A549 (cell line): ENCODE results near the gene IL3.

ENCODE experiments used
- CTCF ChIP-seq: fragments of >200 bp; sonication (Bioruptor Twin); formaldehyde crosslinking; IDR thresholded peaks from 3 replicates; pipeline ENCODE4 v1.5.1; 2016
- HEYL ChIP-seq: fragments of 250-450 bp; sonication (Bioruptor Pico); IDR thresholded peaks from 2 replicates; pipeline ENCODE4 v1.8.0; 2021; ENCODE audit warnings: mild to moderate bottlenecking, moderate library complexity
- HOXA7 ChIP-seq: fragments of 250-450 bp; sonication (Bioruptor Pico); IDR thresholded peaks from 2 replicates; pipeline ENCODE4 v1.5.0; 2020; ENCODE audit warnings: mild to moderate bottlenecking, moderate library complexity
- MAX ChIP-seq: IDR thresholded peaks from 2 replicates; pipeline ENCODE4 v1.6.1; 2012
- POLR2AphosphoS2 ChIP-seq: conservative IDR thresholded peaks from 2 replicates; pipeline ENCODE4 v1.6.1; 2012; ENCODE audit warnings: low read length, improper control_type of control experiment, inconsistent platforms

GRCh38 chr5:132099076-132099748 is 38.8 kb downstream of the IL3 start:
- TF ChIP-seq CTCF: no peak
- no peak for TF ChIP-seq HEYL (CRISPR knock-in tag)
- no peak for TF ChIP-seq POLR2AphosphoS2
- TF ChIP-seq HOXA7 (CRISPR knock-in tag): no peak
- no peak for TF ChIP-seq MAX
